Karpas-422 (cell line): ENCODE results near the gene CADPS. TPM values are rescaled to one million over a fixed set of nuclear protein-coding genes. Genes with fewer than 3 reads are reported as not detected.
A peak's percentile ranks its signal among the peaks of the same experiment; 100 is the strongest.

Experiments
- DNase-seq: peaks from one replicate; pipeline ENCODE4 v3.0.0-alpha.2; 2015
- H2AFZ ChIP-seq: fragments of 200-600 bp; sonication (generic); 2 replicates; pipeline ENCODE4 v1.6.1; 2014; ENCODE audit warnings: antibody characterized with exemption, low read length, mixed read lengths
- H3K27ac ChIP-seq: fragments of 200-600 bp; sonication (generic); 2 replicates; pipeline ENCODE4 v1.5.1; 2014; ENCODE audit warnings: mild to moderate bottlenecking, low read length, moderate library complexity
- H3K27me3 ChIP-seq: fragments of 200-600 bp; sonication (generic); 2 replicates; pipeline ENCODE4 v1.6.1; 2014; ENCODE audit warnings: low read length, mixed read lengths
- H3K36me3 ChIP-seq: fragments of 200-600 bp; sonication (generic); 2 replicates; pipeline ENCODE4 v1.6.1; 2014; ENCODE audit warnings: low read length, mixed read lengths; ENCODE audit not compliant: insufficient read depth
- H3K4me1 ChIP-seq: fragments of 200-600 bp; sonication (generic); 2 replicates; pipeline ENCODE4 v1.6.1; 2014; ENCODE audit warnings: mild to moderate bottlenecking, low read length, mixed read lengths
- H3K4me2 ChIP-seq: fragments of 200-600 bp; sonication (generic); 2 replicates; pipeline ENCODE4 v1.6.1; 2014; ENCODE audit warnings: low read length, low read depth, mild to moderate bottlenecking; ENCODE audit not compliant: poor library complexity, severe bottlenecking
- H3K4me3 ChIP-seq: fragments of 200-600 bp; sonication (generic); 2 replicates; pipeline ENCODE4 v1.5.1; 2014; ENCODE audit warnings: mild to moderate bottlenecking, antibody characterized with exemption, low read length, mixed read lengths
- H3K79me2 ChIP-seq: fragments of 200-600 bp; sonication (generic); 2 replicates; pipeline ENCODE4 v1.6.1; 2014; ENCODE audit warnings: mild to moderate bottlenecking, low read length, mixed read lengths
- H3K9ac ChIP-seq: fragments of 200-600 bp; sonication (generic); 2 replicates; pipeline ENCODE4 v1.6.0; 2014; ENCODE audit warnings: low read length
- H3K9me2 ChIP-seq: fragments of 200-600 bp; sonication (generic), shearing (Covaris generic); replicated peaks from 2 replicates; pipeline ENCODE4 v1.6.0; 2014; ENCODE audit warnings: mild to moderate bottlenecking, low read length, moderate library complexity; ENCODE audit not compliant: insufficient read depth
- H3K9me3 ChIP-seq: fragments of 300-700, 200-600 bp; sonication (generic); 2 replicates; pipeline ENCODE4 v1.6.1; 2014; ENCODE audit warnings: low read length, mixed read lengths
- H4K20me1 ChIP-seq: fragments of 200-600 bp; sonication (generic); 2 replicates; pipeline ENCODE4 v1.6.1; 2014; ENCODE audit warnings: mild to moderate bottlenecking, antibody characterized with exemption, low read length, low read depth; ENCODE audit not compliant: insufficient read depth
- total RNA-seq: library from RNA; depleted of rRNA; stranded (reverse); fragments of >200 nt; shearing (Covaris generic); gene quantifications from 2 replicates; pipeline ENCODE4 v1.2.3, GENCODE V29; 2014; ENCODE audit warnings: low replicate concordance

Gene CADPS
- total RNA-seq, 1 experiment from 2014 or later = 1.9 TPM

DNA sequence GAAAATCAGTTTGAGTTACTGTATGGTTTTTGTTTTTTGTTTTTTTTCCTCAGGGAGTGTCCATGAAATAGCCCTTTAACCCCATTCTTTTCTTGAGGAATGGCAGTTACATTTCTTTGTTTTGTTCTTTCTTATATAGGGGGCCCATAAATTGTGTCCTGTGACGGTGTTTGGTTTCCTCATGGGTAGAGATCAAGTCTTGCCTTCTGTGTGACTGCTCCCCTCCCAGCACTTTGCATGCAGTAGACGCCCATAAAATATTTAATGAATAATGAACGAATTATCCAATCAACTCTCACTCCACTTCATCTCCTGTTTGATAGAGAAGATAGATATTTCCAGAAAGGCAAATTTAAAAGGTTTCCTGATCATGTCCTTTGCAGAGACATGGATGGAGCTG, 78.1 kb downstream of the CADPS start:
- Histone ChIP-seq H3K4me1 (peaks cover 30% of the 10 kb centered on the region), H3K79me2 (no peaks in the 10 kb centered on the region), H3K9ac (no peak overlapping the region; the same call in 1 of the 2 replicates), H3K9me2 (no peaks in the 10 kb centered on the region), H4K20me1 (no peaks in the 10 kb centered on the region), H3K4me2 (peak overlapping the region; percentile 22), H3K27ac (peak overlapping the region; percentile 66; the same call in 1 of the 2 replicates), H3K4me3 (no peak overlapping the region), H2AFZ (no peak overlapping the region), H3K9me3 (no peaks in the 10 kb centered on the region), H3K36me3 (no peaks in the 10 kb centered on the region), H3K27me3 (no peaks in the 10 kb centered on the region)
- no peak for DNase-seq

- peak; percentile 80 for DNase-seq
- Histone ChIP-seq H3K36me3 (no peaks in the 10 kb centered on the region), H2AFZ (no peak overlapping the region), H3K9me2 (no peaks in the 10 kb centered on the region), H3K27me3 (no peaks in the 10 kb centered on the region), H3K4me2 (peak overlapping the region; percentile 22), H3K4me1 (peaks cover 26% of the 10 kb centered on the region), H3K79me2 (no peaks in the 10 kb centered on the region), H4K20me1 (no peaks in the 10 kb centered on the region), H3K27ac (peak overlapping the region; percentile 66), H3K9ac (peak overlapping the region; percentile 22; the same call in 1 of the 2 replicates), H3K4me3 (no peak overlapping the region), H3K9me3 (no peaks in the 10 kb centered on the region)
Observed at GRCh38 chr3:62795978-62796657, 79.1 kb downstream of the CADPS start.

GRCh38 chr3:62793946-62794345, 81.3 kb downstream of the CADPS start:
- Histone ChIP-seq H3K27ac (no peak overlapping the region), H3K79me2 (no peaks in the 10 kb centered on the region), H3K9me2 (no peaks in the 10 kb centered on the region), H4K20me1 (no peaks in the 10 kb centered on the region), H3K9me3 (no peaks in the 10 kb centered on the region), H3K27me3 (no peaks in the 10 kb centered on the region), H3K36me3 (no peaks in the 10 kb centered on the region), H2AFZ (no peak overlapping the region), H3K4me3 (no peak overlapping the region), H3K9ac (no peak overlapping the region), H3K4me2 (no peak overlapping the region), H3K4me1 (peaks cover 27% of the 10 kb centered on the region)
- DNase-seq = no peak

DNA sequence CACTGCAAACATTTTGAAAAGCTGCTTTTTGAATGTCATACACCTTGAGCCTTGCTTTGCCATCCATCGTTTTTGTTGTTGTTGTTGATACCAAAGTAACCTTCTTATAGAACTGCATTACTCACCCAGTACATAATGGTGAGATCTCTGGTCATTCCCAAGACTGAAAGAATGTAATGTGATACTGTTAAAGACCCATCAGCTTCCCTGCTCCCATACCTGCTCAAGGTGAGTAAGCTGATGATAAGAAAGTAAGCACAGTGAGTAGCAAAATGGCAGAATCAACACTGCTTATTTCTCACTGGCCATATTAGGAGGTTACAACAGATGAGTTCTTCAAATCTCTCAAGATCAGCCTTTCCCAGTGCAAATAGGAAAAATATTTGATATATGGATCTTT, 89.8 kb downstream of the CADPS start:
- Histone ChIP-seq H2AFZ (no peak overlapping the region), H3K4me1 (peaks cover 16% of the 10 kb centered on the region), H3K4me3 (no peak overlapping the region), H3K4me2 (no peak overlapping the region), H4K20me1 (no peaks in the 10 kb centered on the region), H3K9me2 (no peaks in the 10 kb centered on the region), H3K9ac (no peak overlapping the region), H3K79me2 (no peaks in the 10 kb centered on the region), H3K27ac (no peak overlapping the region), H3K36me3 (no peaks in the 10 kb centered on the region), H3K9me3 (no peaks in the 10 kb centered on the region), H3K27me3 (no peaks in the 10 kb centered on the region)
- no peak for DNase-seq

GRCh38 chr3:62781121-62781520, 94.1 kb downstream of the CADPS start:
- Histone ChIP-seq H2AFZ (no peak overlapping the region; the same call in 1 of the 2 replicates), H3K4me1 (peaks cover 16% of the 10 kb centered on the region), H3K79me2 (no peaks in the 10 kb centered on the region), H3K4me2 (no peak overlapping the region), H3K9ac (no peak overlapping the region), H3K4me3 (no peak overlapping the region), H3K9me3 (no peaks in the 10 kb centered on the region), H3K9me2 (no peaks in the 10 kb centered on the region), H4K20me1 (no peaks in the 10 kb centered on the region), H3K27ac (no peak overlapping the region), H3K27me3 (no peaks in the 10 kb centered on the region), H3K36me3 (no peaks in the 10 kb centered on the region)
- no peak for DNase-seq

DNA sequence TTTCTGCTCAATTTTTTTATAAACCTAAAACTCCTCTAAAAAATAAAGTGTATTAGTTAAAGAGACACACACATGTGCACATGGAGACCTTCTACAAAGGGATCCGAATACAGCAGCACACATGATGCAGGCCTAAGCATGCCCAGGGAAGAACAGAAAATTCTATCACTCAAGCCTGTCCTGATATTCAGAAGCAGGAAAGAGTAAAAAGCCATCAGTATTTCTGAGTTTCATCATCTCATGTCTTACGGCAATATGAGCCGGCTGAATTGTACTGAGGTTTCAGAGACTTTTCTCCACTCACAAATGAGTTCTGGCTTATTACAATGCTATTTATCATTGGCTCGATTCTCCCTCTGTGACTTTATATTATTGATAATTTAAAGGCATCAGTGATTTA, 97.5 kb downstream of the CADPS start:
- DNase-seq = no peak
- no peak overlapping the region for H3K4me3 ChIP-seq
- no peak overlapping the region for H3K4me2 ChIP-seq
- H3K9ac ChIP-seq = no peak overlapping the region
- H2AFZ ChIP-seq = no peak overlapping the region
- H3K27me3 ChIP-seq = no peaks in the 10 kb centered on the region
- no peaks in the 10 kb centered on the region for H3K36me3 ChIP-seq
- no peaks in the 10 kb centered on the region for H3K79me2 ChIP-seq
- no peak overlapping the region for H3K27ac ChIP-seq
- H3K4me1 ChIP-seq = peaks cover 16% of the 10 kb centered on the region
- no peaks in the 10 kb centered on the region for H3K9me3 ChIP-seq
- H4K20me1 ChIP-seq = no peaks in the 10 kb centered on the region
- no peaks in the 10 kb centered on the region for H3K9me2 ChIP-seq

DNA sequence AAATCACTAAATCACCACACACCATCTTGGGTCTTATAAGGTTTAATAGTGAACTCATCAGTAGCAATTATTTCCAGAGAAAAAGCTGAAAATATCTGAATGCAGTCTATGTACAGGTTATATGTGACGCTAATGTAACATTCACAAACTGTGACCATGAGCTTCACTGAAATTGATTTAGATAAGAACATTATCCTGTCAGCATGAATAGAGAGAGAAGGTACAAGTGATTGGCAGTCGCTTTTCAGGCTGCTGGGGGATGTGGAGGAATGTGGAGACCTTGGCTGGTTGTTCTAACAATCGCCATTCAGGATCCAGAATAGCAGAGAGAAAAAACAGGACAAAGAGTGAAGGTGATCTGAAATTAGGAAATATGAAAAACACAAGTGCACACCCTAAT, 98.1 kb downstream of the CADPS start:
- no peak overlapping the region for H3K4me3 ChIP-seq
- no peak overlapping the region for H2AFZ ChIP-seq
- H3K27me3 ChIP-seq = no peaks in the 10 kb centered on the region
- H3K36me3 ChIP-seq = no peaks in the 10 kb centered on the region
- no peak overlapping the region for H3K4me2 ChIP-seq
- H4K20me1 ChIP-seq = no peaks in the 10 kb centered on the region
- H3K27ac ChIP-seq = no peak overlapping the region
- H3K9me2 ChIP-seq = no peaks in the 10 kb centered on the region
- peaks cover 11% of the 10 kb centered on the region for H3K4me1 ChIP-seq
- no peak overlapping the region for H3K9ac ChIP-seq
- no peaks in the 10 kb centered on the region for H3K9me3 ChIP-seq
- H3K79me2 ChIP-seq = no peaks in the 10 kb centered on the region
- no peak for DNase-seq

DNA sequence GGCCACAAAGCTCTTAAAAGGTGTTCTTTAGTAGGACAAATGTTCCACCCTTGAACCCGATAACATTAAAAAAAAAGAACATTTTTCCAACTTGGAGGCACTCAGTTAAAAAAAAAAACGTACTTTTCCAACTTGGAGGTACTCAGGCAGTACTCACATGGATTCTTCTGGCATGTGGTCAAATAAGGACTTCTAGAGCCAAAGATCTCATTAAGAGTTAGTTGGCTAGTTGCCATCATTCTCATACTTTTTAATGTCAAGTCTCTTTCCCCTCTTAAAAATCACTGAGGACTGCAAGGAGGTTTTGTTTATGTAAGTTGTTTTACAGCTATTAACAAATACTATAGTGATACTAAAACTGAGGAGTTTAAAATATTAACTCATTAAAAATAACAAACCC, 101.0 kb downstream of the CADPS start:
- H3K4me3 ChIP-seq = no peak overlapping the region
- H3K9me2 ChIP-seq = no peaks in the 10 kb centered on the region
- no peaks in the 10 kb centered on the region for H4K20me1 ChIP-seq
- no peak overlapping the region for H3K27ac ChIP-seq
- no peak for DNase-seq
- H3K36me3 ChIP-seq = no peaks in the 10 kb centered on the region
- no peak overlapping the region for H3K9ac ChIP-seq
- no peak overlapping the region for H2AFZ ChIP-seq
- no peaks in the 10 kb centered on the region for H3K9me3 ChIP-seq
- 0 out of 2 replicates have a peak, but pooled peaks cover 3% of the 10 kb centered on the region for H3K4me1 ChIP-seq
- H3K79me2 ChIP-seq = no peaks in the 10 kb centered on the region
- no peak overlapping the region for H3K4me2 ChIP-seq
- H3K27me3 ChIP-seq = no peaks in the 10 kb centered on the region
